ENCODE results near the gene ZHX3.

- no peak for TF ChIP-seq CHD1 (IDR thresholded peaks at IDR 0.05; ENCODE audit: low read depth, low read length)
- no peak for TF ChIP-seq ELK1 (IDR thresholded peaks at IDR 0.05; ENCODE audit: borderline replicate concordance, low read depth, low read length)
- TF ChIP-seq, protein P1, sequence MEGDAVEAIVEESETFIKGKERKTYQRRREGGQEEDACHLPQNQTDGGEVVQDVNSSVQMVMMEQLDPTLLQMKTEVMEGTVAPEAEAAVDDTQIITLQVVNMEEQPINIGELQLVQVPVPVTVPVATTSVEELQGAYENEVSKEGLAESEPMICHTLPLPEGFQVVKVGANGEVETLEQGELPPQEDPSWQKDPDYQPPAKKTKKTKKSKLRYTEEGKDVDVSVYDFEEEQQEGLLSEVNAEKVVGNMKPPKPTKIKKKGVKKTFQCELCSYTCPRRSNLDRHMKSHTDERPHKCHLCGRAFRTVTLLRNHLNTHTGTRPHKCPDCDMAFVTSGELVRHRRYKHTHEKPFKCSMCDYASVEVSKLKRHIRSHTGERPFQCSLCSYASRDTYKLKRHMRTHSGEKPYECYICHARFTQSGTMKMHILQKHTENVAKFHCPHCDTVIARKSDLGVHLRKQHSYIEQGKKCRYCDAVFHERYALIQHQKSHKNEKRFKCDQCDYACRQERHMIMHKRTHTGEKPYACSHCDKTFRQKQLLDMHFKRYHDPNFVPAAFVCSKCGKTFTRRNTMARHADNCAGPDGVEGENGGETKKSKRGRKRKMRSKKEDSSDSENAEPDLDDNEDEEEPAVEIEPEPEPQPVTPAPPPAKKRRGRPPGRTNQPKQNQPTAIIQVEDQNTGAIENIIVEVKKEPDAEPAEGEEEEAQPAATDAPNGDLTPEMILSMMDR (conservative IDR thresholded peaks at IDR 0.05; ENCODE audit: low read depth, low read length) = no peak
- TF ChIP-seq POLR2A (IDR thresholded peaks at IDR 0.05; ENCODE audit: low read depth, low read length) = no peak
- no peak for TF ChIP-seq BHLHE40 (IDR thresholded peaks at IDR 0.05; ENCODE audit: low read depth, low read length)
- no peak for TF ChIP-seq SMC3 (IDR thresholded peaks at IDR 0.05; ENCODE audit: low read depth, low read length)
- no peak for TF ChIP-seq RAD21 (IDR thresholded peaks at IDR 0.05; ENCODE audit: low read length)
- no peak for TF ChIP-seq MAFK (IDR thresholded peaks at IDR 0.05; ENCODE audit: low read depth, low read length)
- TF ChIP-seq, protein P2, sequence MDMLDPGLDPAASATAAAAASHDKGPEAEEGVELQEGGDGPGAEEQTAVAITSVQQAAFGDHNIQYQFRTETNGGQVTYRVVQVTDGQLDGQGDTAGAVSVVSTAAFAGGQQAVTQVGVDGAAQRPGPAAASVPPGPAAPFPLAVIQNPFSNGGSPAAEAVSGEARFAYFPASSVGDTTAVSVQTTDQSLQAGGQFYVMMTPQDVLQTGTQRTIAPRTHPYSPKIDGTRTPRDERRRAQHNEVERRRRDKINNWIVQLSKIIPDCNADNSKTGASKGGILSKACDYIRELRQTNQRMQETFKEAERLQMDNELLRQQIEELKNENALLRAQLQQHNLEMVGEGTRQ (IDR thresholded peaks at IDR 0.05; ENCODE audit: low read depth, low read length) = no peak
- no peak for TF ChIP-seq MAZ (IDR thresholded peaks at IDR 0.05; ENCODE audit: borderline replicate concordance, low read depth, low read length)
- TF ChIP-seq RFX5 (IDR thresholded peaks at IDR 0.05; ENCODE audit: low read depth, low read length) = no peak
- TF ChIP-seq FOS (IDR thresholded peaks at IDR 0.05; ENCODE audit: low read depth, low read length) = no peak
These were observed 39.4 kb upstream of the ZHX3 start for GRCh38 chr20:41356951-41357350.
